ENCODE data around the gene NCK2. TPM values are rescaled to one million over a fixed set of nuclear protein-coding genes. Genes with fewer than 3 reads are reported as not detected.

NCK2 gene
- total RNA-seq, 1 experiment from 2014 or later = 75.4 TPM

GRCh38 chr2:105877945-105878344, 133.2 kb downstream of the NCK2 start (continued):
- TF ChIP-seq ZNF425 (CRISPR knock-in tag; conservative IDR thresholded peaks at IDR 0.05) (no peak), TCF7 (CRISPR knock-in tag; IDR thresholded peaks at IDR 0.05; ENCODE audit: low read depth) (no peak), ZNF138 (CRISPR knock-in tag; conservative IDR thresholded peaks at IDR 0.05) (no peak), PRDM15 (CRISPR knock-in tag; IDR thresholded peaks at IDR 0.05) (no peak), NR3C1 (CRISPR knock-in tag; conservative IDR thresholded peaks at IDR 0.05; ENCODE audit: low read depth) (no peak), NR2C2 (CRISPR knock-in tag; IDR thresholded peaks at IDR 0.05) (no peak)

GRCh38 chr2:105879106-105879802, 134.5 kb downstream of the NCK2 start:
- DNase-seq (ENCODE audit: low spot score) = no peak
- ChIA-PET CTCF (interaction anchor here (1.1 kb wide), 1 partner anchor 303 kb away, joined by 4 read pairs; no protein-coding TSS in a partner anchor), POLR2A (interaction anchor here (1.0 kb wide), 1 partner anchor 35 kb away, joined by 4 read pairs; no protein-coding TSS in a partner anchor)
- no peak overlapping the region for H3K4me3 Mint-ChIP-seq
- H3K9me3 Mint-ChIP-seq = no peaks in the 10 kb centered on the region
- H3K36me3 Mint-ChIP-seq = peaks cover 4% of the 10 kb centered on the region; the same call in 1 of the 2 replicates
- ATAC-seq = no peak
- peaks cover 28% of the 10 kb centered on the region for H3K4me1 Mint-ChIP-seq
- no peaks in the 10 kb centered on the region for H3K27me3 Mint-ChIP-seq (ENCODE audit: low read depth)
- H3K27ac Mint-ChIP-seq = no peak overlapping the region
- TF ChIP-seq ZNF671 (CRISPR knock-in tag; IDR thresholded peaks at IDR 0.05) (no peak), ZNF219 (CRISPR knock-in tag; IDR thresholded peaks at IDR 0.05; ENCODE audit: borderline replicate concordance) (no peak), CDX4 (CRISPR knock-in tag; IDR thresholded peaks at IDR 0.05; ENCODE audit: borderline replicate concordance) (no peak), ATF3 (CRISPR knock-in tag; conservative IDR thresholded peaks at IDR 0.05) (no peak), SOX15 (CRISPR knock-in tag; IDR thresholded peaks at IDR 0.05) (no peak), TCF7 (CRISPR knock-in tag; IDR thresholded peaks at IDR 0.05; ENCODE audit: low read depth) (no peak), ERG (CRISPR knock-in tag; IDR thresholded peaks at IDR 0.05) (no peak), CBFB (CRISPR knock-in tag; IDR thresholded peaks at IDR 0.05; ENCODE audit: low read depth) (no peak), ZNF512 (CRISPR knock-in tag; IDR thresholded peaks at IDR 0.05; ENCODE audit: borderline replicate concordance) (no peak), FOXK1 (CRISPR knock-in tag; IDR thresholded peaks at IDR 0.05) (no peak), KAT7 (CRISPR knock-in tag; IDR thresholded peaks at IDR 0.05; ENCODE audit: borderline replicate concordance) (no peak), ELF4 (CRISPR knock-in tag; IDR thresholded peaks at IDR 0.05; ENCODE audit: low read depth) (no peak), ATF2 (CRISPR knock-in tag; IDR thresholded peaks at IDR 0.05; ENCODE audit: borderline replicate concordance, low read depth) (no peak), EMX1 (CRISPR knock-in tag; IDR thresholded peaks at IDR 0.05) (no peak)

Measured in WTC11 (cell line).